NCI-H2171 treated with DMSO at 0.1 percent for 48 hours (cell line): Measurements from ENCODE around the gene ZFAND2B.

Source experiments
- DNase-seq: peaks from one replicate; lab custom pipeline; 2025; lab: John Stamatoyannopoulos, UW

ZFAND2B gene

GRCh38 chr2:219220652-219221402, 14.2 kb downstream of the ZFAND2B start:
- no peak for DNase-seq

GRCh38 chr2:219221957-219222518, 15.5 kb downstream of the ZFAND2B start:
- DNase-seq = no peak

- no peak for DNase-seq
Observed at GRCh38 chr2:219223831-219224610, 17.4 kb downstream of the ZFAND2B start.

DNA sequence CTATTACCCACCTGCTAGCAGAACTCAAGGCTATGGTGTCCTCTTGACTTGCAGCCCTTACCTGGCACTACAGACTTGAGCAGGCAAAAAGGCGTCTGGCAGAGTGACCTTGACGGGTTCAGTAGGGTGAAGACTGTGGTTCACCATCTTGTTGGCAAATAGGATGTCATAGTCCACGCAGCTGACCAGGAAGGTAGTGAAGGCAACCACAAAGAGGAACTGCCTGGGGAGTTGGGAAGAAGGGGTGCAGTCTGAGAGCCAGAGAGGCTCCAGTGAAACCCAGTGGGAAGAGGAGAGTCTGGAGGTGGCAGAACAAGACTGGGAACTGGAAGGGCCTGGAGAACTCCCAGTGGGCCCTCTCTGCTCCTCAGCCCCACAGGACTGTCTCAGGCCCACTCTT, 18.8 kb downstream of the ZFAND2B start:
- DNase-seq = no peak

DNA sequence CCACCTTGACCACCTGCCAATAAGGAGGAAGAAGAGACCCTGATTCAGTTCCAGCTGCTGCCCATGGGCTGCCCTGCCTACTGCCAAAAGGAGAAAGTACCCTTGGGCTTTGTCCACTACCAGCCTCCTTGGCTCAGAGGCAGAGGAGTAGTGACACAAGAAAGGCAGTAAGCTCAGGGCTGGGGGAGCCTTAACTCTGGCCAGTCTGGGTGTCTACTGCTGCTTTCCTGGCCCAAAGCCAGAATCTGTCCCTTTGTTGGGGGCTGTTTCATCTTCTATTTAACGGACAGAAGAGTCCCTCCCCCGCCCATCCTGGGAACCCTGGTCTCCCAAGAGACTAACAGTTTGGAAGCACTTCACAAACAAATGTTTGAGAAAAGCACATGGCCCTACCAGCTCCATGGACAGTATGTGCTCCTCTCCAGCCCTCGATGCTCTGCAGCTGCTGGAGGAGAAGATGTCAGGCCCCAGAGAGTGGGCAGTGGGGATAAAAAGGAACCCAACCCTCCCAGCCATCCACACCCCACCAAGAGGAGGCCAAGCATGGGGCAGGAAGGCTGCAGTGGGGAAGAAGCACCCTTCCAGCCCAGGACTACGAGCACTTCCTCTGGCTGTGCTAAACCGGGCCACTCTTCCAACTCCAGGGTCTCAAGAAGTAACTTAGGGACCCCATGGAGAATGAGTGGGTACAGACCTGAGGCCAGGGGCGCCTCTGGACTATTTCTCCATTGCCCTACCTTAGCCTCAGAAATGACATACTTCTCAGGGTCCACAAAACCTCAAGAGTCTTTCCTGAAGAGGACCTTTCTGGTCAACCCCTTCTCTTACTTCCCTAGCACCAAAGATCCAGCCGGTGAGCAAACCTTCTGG, 21.7 kb downstream of the ZFAND2B start:
- no peak for DNase-seq

DNA sequence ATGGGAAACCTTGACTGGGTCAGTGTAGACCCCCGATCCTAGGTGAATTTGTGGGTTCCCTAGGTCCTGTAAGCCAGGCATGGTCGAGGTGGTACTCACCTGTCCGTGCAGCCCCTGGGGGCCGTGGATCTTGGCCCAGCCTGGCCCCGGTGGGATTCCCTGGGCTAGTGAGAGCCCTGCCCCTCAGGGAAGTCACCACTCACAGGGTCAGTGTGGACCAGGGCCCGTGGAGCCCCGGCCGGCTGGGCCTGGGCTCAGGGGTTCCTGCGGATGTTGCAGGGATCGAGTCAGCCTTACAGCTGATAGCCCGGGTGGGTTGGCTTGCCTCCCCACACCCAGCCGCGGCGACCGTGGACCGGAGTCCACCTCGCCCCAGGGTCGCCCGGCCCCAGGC, 22.3 kb downstream of the ZFAND2B start:
- DNase-seq = no peak

DNA sequence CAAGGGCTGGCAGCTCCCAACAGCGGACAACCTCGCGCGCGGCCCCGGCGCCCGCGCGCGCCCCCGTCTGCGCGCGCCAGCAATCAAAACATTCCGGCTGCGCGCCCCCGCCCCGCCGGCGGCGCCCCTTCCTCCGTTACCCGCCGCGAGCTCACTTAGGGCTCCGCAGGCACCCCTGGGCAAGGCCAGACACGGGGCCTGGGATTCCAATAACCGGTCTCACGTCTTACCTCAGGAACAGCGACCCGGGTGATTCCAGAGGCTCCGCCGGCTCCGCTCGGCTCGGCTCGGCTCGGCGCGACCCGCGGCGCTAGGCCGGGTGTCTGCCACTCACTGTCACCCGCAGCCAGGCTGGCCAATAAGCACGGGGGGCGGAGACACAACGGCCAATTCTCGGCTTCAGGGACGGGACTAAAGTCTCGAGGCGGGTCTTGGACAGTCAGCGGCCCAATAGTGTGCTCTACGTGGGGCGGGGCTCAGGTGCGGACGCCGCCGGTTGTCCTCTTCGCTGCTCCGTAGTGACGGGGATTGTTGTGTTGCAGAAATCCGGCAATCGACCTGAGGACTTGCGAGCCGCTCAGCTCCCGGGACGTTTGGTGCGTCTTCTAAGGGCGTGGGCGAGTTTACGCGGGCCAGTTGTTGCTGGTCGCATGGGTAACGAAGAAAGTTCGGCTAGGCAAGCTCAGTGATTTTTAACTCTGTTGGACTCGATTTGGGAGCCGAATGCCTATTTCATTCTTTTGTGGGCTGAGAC, 22.9 kb downstream of the ZFAND2B start, which contains the start of the genes ANKZF1 and ATG9A:
ANKZF1 (plus strand) TSS at position 502 of the 754 bp plus-strand sequence. CDS start 452 bp downstream, outside the sequence.
ATG9A (minus strand) TSS at position 332 of the 754 bp plus-strand sequence. CDS start 1,612 bp downstream, outside the sequence.
- DNase-seq = peak; percentile 99

GRCh38 chr2:219230059-219230540, 23.5 kb downstream of the ZFAND2B start:
- peak; percentile 63 for DNase-seq

DNA sequence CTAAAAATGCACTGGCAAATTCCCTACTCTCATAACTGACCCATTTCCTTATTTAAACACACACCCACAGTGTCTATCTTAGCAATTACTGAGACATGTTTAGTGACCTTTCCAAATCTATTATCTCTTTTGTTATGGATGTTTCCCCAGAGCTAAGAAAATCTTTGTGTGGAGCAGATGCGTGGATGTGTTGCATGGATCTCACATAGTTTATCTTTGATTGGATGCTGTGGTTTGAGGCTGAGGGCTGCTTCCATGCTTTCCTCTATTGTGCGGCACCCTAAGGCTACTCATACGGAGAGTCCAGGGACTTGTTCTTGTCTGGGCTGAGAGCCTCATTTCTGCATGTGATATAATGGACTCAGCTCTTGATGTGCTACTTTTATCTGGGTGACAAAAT, 27.7 kb downstream of the ZFAND2B start:
- DNase-seq = no peak

DNA sequence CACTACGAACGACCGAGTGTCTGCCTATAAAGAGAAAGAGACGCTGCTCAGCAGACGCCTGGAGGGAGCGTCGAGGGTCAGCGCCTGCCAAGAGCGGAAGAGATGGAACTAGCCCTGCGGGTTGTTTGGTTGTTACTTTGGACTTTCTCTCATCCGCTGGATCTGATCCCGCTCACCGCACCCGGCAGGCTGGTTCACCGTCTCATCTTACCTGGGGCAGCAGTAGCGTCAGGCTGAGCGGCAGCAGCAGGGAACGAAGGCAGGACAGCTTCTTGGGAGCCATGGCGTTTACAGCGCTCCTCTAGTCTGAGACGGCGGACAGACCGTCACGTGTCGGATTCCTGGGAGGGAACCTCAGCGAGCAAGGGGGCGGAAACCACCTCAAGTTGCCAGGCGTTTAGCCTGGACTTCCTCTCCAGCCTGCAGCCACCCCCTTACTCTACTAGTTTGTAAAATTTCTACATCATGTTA, 36.7 kb downstream of the ZFAND2B start:
- DNase-seq = no peak

DNA sequence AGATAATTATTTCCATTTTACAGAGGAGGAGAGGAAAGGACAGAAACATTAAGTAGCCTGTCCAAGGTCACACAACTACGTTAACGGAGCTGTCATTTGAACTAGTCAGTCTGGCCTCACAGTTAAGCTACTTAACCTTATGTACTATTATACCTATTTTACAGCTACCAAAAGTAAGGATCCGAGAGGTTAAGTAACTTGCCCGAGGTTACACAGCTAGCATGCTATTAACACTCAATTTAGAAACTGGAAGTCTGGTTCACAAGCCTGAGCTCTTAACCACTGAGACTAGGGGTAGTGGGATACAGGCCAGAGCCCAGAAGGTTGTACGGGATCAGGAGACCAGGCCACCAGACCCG, 38.2 kb downstream of the ZFAND2B start:
- no peak for DNase-seq

GRCh38 chr2:219245148-219245898, 38.7 kb downstream of the ZFAND2B start, which contains the start of the genes GLB1L and STK16:
TSS of gene GLB1L (minus strand) at chr2:219245444. CDS start at chr2:219243573, 1,871 bp downstream.
TSS of gene STK16 (plus strand) at chr2:219245479. CDS start at chr2:219246000, 521 bp downstream.
- DNase-seq = peak; percentile 74

DNA sequence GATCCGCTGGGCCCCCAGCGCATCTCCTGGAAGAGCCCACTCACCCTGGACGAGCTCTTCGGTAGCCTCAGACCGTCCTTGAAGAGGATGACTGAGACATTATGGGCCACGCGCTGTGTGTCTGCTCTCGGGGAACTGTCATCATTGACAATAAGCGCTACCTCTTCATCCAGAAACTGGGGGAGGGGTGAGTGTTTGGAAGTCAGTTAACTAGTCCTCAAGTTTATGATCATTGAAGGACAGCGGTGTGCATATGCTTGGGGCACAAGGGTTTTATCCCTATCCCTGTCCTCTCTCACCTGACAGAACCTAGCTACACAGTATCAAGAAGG, 39.3 kb downstream of the ZFAND2B start:
- DNase-seq = no peak

DNA sequence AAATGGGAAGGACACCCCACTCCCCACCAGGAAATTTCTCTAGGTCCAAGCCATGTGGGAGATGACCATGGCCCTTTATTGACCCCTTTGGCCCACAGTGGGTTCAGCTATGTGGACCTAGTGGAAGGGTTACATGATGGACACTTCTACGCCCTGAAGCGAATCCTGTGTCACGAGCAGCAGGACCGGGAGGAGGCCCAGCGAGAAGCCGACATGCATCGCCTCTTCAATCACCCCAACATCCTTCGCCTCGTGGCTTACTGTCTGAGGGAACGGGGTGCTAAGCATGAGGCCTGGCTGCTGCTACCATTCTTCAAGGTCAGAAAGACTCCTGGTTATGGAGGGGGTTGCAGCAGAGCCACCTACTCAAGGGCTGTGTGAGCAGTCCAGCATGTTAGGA, 40.0 kb downstream of the ZFAND2B start:
- DNase-seq = no peak

DNA sequence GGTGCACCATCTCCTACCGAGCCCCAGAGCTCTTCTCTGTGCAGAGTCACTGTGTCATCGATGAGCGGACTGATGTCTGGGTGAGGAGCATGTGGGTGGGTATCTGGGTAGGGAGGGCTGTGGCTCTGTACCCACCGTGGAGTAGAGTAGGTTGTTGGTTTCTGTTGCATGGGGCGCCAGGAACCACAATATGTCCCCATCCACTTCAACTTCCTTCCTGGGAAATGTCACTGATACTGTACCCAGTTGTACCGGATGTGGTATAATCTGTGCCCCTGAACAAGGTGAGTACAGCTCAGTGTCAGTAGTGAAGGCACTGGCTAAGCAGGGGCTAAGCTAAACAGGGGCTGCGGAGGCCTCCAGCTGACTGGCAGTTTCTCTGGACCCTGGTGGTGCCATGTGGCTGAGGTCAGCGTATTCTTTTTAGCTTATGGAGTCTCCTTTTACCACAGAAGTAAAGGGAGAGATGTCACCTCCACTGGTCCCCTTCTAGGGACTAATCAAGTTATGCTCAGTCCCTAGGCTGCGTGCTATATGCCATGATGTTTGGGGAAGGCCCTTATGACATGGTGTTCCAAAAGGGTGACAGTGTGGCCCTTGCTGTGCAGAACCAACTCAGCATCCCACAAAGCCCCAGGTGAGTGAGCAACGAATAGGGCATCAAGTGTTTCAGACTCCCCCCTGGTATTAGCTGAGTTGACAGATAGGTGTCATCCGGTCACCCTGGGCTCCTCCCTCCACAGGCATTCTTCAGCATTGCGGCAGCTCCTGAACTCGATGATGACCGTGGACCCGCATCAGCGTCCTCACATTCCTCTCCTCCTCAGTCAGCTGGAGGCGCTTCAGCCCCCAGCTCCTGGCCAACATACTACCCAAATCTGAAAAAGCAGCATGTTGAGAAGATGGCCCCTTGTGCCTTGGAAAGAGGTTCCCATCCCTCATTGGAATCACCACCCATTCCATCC, 41.4 kb downstream of the ZFAND2B start:
- DNase-seq = no peak

DNA sequence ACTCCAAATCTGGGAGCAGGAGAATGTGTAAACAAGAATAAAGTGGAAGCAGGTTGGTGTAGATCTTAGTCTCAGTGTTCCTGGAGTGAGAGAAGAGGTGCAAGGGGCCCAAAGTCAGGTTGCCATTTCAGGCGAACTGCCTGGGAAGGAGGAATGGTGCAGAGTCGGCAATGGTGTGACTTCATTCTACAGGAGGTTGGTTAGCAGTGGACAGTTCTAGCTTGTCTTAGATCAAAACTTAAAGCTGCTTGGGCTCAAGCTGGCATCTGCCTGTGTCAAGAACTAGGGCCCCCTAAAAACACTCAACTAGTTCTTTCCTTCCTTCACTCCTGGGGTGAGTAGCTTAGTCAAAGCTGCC, 42.2 kb downstream of the ZFAND2B start:
- DNase-seq = no peak

DNA sequence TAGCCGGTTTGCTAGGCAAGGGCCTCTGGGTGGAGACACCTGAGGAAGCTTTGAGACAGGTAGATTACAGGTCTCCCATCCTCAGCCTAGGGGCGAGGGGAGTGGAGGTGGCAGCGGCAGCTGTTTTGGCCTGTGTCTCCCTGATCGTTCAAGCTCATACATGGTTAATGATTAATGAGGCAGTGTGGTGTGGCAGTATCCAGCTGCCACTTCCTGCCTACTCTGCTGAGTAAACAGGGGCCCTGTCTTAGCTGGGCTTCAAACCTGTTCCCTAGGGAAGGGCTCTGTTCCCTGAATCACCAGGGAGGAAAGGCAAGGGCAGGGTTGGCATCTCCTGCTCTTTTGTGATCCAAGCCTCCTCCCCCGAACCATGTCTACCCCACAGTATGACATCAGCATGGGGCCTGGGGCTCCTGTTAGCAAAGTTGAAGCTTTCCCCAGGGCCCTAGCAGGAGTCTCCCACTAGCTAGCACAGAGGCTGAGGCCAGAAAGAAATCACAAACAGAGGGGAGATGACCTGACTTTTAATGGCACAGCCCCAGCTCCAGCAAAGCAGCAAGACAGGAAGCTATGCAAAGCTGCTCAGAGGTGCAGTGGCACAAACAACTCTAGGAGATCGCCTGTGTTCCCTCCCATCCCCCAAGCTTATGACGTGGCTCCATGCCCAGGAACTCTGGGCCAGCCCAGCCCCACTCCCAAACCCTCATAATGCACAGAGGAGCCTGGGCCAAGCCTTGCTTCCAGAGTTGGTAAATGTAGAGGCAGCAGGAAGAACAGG, 42.8 kb downstream of the ZFAND2B start:
- DNase-seq = peak; percentile 96
